Skeletal muscle cell (primary cell): ENCODE results near the gene XRCC1.

Experiments used
- DNase-seq: peaks from one replicate; pipeline ENCODE4 v3.0.0-alpha.2; 2010; ENCODE audit warnings: low read depth
- H3K4me3 ChIP-seq: 2 replicates; pipeline ENCODE4 v1.5.1; 2011; ENCODE audit warnings: low read depth, mild to moderate bottlenecking, control low read depth, low read length, moderate library complexity

The XRCC1 gene

GRCh38 chr19:43584484-43584883, 9.2 kb upstream of the XRCC1 start:
- no peak overlapping the region for H3K4me3 ChIP-seq
- DNase-seq: no peak

GRCh38 chr19:43582495-43582894, 7.2 kb upstream of the XRCC1 start:
- no peak overlapping the region for H3K4me3 ChIP-seq

GRCh38 chr19:43581467-43581866, 6.1 kb upstream of the XRCC1 start:
- DNase-seq: no peak
- H3K4me3 ChIP-seq: no peak overlapping the region

More at GRCh38 chr19:43582495-43582894, 7.2 kb upstream of the XRCC1 start:
- DNase-seq: no peak

GRCh38 chr19:43578787-43579186, 3.5 kb upstream of the XRCC1 start:
- no peak for DNase-seq
- no peak overlapping the region for H3K4me3 ChIP-seq

- DNase-seq: no peak
These were observed 890 bp upstream of the XRCC1 start for GRCh38 chr19:43575955-43576878.

GRCh38 chr19:43574424-43575155, 737 bp downstream of the XRCC1 start:
- no peak for DNase-seq
- H3K4me3 ChIP-seq: peak overlapping the region; percentile 98

More at GRCh38 chr19:43575955-43576878, 890 bp upstream of the XRCC1 start:
- peak overlapping the region; percentile 98 for H3K4me3 ChIP-seq

GRCh38 chr19:43572171-43572588, 3.1 kb downstream of the XRCC1 start:
- DNase-seq: no peak
- H3K4me3 ChIP-seq: no peak overlapping the region

- DNase-seq: no peak
- H3K4me3 ChIP-seq: no peak overlapping the region
These were observed 5.0 kb downstream of the XRCC1 start for GRCh38 chr19:43570174-43570791.

- H3K4me3 ChIP-seq: no peak overlapping the region
- DNase-seq: no peak
These were observed 5.7 kb downstream of the XRCC1 start for GRCh38 chr19:43569657-43570056.

GRCh38 chr19:43564800-43565199, 10.5 kb downstream of the XRCC1 start:
- H3K4me3 ChIP-seq: no peak overlapping the region
- no peak for DNase-seq

- no peak for DNase-seq
- no peak overlapping the region for H3K4me3 ChIP-seq
These were observed 11.4 kb downstream of the XRCC1 start for GRCh38 chr19:43563816-43564457.

- H3K4me3 ChIP-seq: no peak overlapping the region
- peak; percentile 28 for DNase-seq
These were observed 12.6 kb downstream of the XRCC1 start for GRCh38 chr19:43562698-43563241.

- no peak overlapping the region for H3K4me3 ChIP-seq
- DNase-seq: no peak
These were observed 13.1 kb downstream of the XRCC1 start for GRCh38 chr19:43562226-43562697.

- H3K4me3 ChIP-seq: no peak overlapping the region
- no peak for DNase-seq
These were observed 14.0 kb downstream of the XRCC1 start for GRCh38 chr19:43561139-43561970.

- DNase-seq: peak; percentile 36
- H3K4me3 ChIP-seq: no peak overlapping the region
These were observed 14.6 kb downstream of the XRCC1 start for GRCh38 chr19:43560687-43561086.

GRCh38 chr19:43555185-43555770, 20.0 kb downstream of the XRCC1 start:
- DNase-seq: no peak
- no peak overlapping the region for H3K4me3 ChIP-seq

GRCh38 chr19:43554317-43554895, 20.9 kb downstream of the XRCC1 start:
- no peak for DNase-seq
- no peak overlapping the region for H3K4me3 ChIP-seq

- H3K4me3 ChIP-seq: no peak overlapping the region
- DNase-seq: no peak
These were observed 21.7 kb downstream of the XRCC1 start for GRCh38 chr19:43553656-43554055.
